Activated CD8-positive, alpha-beta memory T cell treated with anti-CD3 and anti-CD28 coated beads for 36 hours (primary cell): ENCODE data around the gene AKAP17A. TPM values are rescaled to one million over a fixed set of nuclear protein-coding genes. Genes with fewer than 3 reads are reported as not detected.

Source experiments
- CTCF ChIA-PET: fragments of 350-600 bp; sonication (Branson Sonifier 250); formaldehyde crosslinking; loops from one replicate; lab custom pipeline; 2021; ENCODE audit warnings: antibody characterized with exemption; lab: Charles Lee
- POLR2A ChIA-PET: fragments of 350-600 bp; sonication (Branson Sonifier 250); formaldehyde crosslinking; loops from one replicate; lab custom pipeline; 2021; ENCODE audit warnings: antibody characterized with exemption; lab: Charles Lee
- total RNA-seq, 2 experiments: library from RNA; stranded (reverse); gene quantifications; one replicate each; pipeline ENCODE4 v1.2.3, GENCODE V29; 2021

AKAP17A gene
- total RNA-seq, 2 experiments from 2014 or later: 64.2 to 66.8 TPM

DNA sequence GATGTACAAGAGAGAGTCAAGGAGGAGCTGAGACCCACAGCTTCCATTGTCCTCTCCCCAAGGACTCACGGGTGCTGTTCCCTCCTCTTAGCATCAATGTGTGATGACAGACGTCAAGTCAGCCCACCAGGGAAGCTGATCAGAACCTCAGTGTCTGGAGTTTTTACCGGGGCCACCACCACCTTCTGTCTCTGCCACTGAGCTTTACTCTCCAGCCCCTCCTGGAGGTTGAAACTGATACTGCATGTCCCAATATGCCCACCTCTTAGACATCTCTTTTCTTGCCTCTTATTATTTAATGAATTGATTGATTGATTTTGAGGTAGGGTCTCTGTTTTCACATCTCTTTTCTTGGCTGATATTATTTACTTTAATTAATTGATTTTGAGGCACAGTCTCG is 10.3 kb upstream of the AKAP17A start:
- ChIA-PET CTCF (no interaction called here), POLR2A (no interaction called here)

- ChIA-PET POLR2A (no interaction called here), CTCF (no interaction called here)
These were observed 8.5 kb upstream of the AKAP17A start for GRCh38 chrX:1582686-1583437.

DNA sequence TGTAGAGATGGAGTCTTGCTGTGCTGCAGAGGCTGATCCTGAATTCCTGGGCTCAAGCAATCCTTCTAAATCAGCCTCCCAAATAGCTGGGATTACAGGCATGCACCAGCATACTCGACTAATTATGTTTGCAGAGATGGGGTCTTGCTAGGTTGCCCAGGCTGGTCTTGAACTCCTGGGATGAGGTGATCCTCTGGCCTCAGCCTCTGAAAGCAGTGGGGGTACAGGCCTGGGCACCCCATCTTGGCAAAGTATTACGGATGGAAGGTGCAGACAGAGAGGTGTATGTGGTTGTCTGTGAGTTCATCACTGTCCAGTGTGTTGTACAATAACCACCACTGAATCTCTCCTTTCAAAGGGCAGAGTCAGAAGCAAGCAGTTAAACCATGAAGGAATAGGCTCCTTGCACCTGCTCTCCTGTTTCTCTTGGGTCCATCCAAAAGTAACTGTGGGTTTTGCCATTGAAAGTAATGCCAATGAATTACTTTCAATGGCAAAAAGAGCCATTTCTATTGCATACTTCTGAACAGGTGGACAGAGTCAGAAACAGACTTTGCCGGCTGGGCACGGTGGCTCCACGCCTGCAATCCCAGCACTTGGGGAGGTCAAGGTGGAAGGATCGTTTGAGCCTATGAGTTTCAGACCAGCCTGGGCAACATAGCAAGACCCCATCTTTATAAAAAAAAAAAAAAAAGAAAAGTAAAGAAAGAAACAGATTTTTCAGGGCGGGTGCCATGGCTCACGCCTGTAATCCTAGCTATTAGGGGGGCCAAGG is 7.0 kb upstream of the AKAP17A start:
- ChIA-PET POLR2A (no interaction called here), CTCF (no interaction called here)

- ChIA-PET CTCF (no interaction called here), POLR2A (no interaction called here)
These were observed 4.2 kb upstream of the AKAP17A start for GRCh38 chrX:1587161-1587560.

DNA sequence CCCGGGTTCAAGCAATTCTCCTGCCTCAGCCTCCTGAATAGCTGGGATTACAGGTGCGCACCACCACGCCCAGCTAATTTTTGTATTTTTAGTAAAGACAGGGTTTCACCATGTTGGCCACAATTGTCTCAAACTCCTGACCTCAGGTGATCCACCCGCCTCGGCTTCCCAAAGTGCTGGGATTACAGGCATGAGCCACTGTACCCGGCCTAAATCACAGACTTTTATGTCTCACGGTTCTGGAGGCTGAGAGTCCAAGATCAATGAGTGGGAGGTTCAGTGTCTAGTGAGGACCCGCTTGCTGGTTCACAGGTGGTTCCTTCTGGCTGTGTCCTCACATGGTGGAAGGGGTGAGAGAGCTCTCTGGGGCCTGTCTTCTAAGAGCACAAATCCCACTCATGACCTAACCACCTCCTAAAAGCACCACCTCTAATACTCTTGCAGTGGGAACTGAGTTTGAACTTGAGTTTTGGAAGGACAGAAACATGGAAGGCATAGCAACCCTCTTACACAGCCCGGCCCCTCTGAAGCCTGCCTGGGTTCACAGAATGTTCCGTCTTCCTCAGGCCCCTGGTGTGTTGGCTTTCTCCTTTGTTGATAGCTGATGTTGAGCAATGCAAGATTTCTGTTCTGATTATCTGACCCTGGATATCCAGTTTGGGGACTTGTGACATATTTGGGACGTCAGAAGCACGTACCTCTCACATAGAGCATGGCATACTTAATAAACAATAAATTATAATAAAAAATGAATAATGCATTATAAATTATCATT is 1.9 kb upstream of the AKAP17A start:
- ChIA-PET CTCF (no interaction called here), POLR2A (no interaction called here)

- ChIA-PET CTCF (no interaction called here), POLR2A (no interaction called here)
These were observed 562 bp downstream of the AKAP17A start for GRCh38 chrX:1591863-1592469.

- ChIA-PET CTCF (no interaction called here), POLR2A (no interaction called here)
These were observed 1.2 kb downstream of the AKAP17A start for GRCh38 chrX:1592470-1593142.

DNA sequence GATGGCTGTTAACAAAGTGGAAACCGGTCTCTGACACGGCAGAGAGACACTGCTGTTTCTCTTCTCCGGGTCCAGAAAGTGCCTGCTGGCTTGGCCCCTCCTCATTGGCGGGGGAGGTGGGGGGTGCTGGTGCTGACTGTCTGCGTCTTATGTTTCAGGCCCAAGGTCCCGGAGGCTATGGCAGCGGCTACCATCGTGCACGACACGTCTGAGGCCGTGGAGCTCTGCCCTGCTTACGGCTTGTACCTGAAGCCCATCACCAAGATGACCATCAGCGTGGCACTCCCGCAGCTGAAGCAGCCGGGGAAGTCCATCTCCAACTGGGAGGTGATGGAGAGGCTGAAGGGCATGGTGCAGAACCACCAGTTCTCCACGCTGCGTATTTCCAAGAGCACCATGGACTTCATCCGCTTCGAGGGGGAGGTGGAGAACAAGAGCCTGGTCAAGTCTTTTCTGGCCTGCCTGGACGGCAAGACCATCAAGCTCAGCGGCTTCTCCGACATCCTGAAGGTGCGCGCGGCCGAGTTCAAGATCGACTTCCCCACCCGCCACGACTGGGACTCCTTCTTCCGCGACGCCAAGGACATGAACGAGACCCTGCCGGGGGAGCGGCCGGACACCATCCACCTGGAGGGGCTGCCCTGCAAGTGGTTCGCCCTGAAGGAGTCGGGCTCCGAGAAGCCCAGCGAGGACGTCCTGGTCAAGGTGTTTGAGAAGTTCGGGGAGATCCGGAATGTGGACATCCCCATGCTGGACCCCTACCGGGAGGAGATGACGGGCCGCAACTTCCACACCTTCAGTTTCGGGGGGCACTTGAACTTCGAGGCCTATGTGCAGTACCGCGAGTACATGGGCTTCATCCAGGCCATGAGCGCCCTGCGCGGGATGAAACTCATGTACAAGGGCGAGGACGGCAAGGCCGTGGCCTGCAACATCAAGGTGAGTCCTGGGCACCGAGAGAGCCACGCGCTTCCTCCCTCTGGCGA is 2.2 kb downstream of the AKAP17A start:
- ChIA-PET CTCF (no interaction called here), POLR2A (no interaction called here)

DNA sequence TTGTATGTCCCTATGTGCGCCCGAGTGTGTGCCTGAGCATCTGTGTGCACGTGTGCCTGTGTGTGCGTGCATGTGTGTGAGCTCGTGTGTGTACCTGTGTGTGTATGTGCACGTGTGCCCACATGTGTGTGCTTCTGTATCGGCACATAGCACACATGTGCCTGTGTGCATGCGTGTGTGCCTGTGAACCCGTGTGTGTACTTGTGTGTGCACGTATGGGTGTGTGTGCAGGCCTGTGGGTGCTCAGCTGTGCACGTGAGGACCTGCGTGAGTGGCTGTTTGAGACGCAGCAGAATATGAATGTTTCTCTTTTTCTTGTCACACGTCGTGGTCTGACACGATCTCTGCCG is 4.3 kb downstream of the AKAP17A start:
- CTCF ChIA-PET: no interaction called here
- POLR2A ChIA-PET: no interaction called here

DNA sequence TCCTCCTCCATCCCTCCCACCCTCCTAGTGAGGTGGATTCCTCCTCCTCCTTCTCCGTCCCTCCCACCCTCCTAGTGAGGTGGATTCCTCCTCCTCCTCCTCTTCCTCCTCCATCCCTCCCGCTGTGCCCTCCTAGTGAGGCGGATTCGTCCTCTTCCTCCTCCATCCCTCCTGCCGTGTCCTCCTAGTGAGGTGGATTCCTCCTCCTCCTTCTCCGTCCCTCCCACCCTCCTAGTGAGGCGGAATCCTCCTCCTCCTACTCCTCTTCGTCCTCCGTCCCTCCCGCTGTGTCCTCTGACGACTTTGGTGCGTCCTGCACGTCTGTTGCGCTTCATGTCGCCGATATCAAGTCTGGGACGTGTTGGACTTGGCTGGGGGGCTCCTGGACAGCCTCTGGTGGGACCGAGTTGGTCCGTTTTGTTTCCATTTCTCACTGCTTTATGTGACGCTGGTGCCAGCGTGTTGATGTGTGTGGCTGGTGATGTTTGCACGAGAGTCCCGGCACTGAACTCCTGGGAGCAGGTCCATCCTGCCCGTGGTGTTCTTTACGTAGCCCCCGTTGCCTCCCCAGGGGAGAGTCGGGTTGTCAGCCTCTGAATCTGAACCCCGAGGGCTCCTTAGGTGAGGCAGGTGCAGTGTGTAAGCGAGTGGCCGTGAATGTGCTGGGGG is 5.4 kb downstream of the AKAP17A start:
- CTCF ChIA-PET: no interaction called here
- POLR2A ChIA-PET: no interaction called here

DNA sequence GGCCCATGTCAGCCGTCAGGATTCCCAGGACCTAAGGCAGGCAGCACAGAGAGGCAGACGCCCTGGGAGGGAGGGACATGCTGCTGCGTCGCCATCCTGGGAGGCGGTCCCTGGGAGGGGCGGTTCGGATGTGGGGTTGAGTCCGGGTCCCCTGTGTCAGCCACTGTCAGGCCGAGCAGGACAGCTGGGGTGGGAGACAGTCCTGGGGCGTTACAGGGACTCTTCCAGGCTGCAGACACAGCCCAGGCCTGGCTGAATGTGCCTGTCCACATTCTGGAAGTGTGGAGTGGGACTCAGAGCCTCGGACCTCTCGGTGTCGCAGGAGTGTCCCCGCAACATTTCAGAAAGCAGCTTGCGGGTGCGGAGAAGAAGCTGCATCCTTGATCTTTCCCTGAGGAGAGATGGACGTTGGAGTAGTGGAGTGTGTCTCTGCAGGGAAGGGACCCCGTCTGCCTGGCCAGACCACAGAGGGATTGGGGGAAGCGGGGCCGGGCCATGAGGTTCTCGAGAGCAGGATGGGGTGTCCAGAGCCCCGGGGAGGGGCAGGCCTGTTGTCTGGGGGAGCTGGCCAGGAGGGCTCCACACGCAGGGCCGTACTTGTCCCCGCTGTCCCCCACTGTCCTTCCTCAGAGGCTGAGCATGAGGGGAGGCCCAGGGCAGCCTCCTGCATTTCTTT is 6.1 kb downstream of the AKAP17A start:
- ChIA-PET POLR2A (no interaction called here), CTCF (no interaction called here)

DNA sequence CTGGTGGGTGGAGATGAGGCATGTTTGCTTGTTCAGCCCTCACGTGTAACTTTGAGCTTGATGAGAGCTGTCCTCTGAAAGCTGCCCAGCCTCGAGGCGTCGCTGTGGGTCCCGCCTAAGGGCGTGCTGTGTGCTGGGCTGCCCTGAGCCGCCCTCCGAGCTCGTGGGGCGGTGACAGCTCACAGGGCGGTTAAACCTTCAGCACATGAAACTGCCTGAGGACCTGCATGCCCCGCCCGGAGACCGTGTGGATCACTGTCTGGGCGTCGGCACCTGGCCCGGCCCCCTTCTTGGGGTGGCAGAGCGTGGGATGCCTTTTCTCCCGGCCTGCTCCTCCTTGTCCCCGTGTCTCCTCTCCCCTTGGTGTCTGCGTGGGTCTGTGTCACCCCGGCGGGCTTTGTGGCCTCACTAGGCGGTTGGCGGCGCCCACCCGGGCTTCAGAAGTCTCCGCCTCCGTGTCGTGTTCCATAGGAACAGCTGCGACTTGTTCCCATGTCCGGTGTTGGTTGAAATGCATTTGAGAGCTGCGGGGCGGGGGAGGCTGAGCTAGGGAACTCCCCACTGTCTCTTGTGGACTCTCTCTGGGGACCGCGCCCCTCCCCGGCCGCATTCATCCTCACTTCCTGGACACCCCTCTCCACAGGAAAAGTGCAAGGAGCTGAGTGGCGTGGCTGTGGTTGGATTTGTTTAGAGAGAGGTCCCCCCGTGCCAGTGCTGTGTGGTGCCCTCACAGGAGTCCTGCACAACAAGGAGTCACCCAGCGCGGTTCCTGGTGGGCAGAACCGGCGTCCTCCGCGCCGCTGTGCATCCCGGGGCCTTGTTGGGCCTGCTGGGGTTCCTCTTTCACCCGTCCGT is 6.8 kb downstream of the AKAP17A start:
- POLR2A ChIA-PET: no interaction called here
- CTCF ChIA-PET: no interaction called here

GRCh38 chrX:1598876-1599790 is 7.7 kb downstream of the AKAP17A start:
- POLR2A ChIA-PET: no interaction called here
- CTCF ChIA-PET: no interaction called here

DNA sequence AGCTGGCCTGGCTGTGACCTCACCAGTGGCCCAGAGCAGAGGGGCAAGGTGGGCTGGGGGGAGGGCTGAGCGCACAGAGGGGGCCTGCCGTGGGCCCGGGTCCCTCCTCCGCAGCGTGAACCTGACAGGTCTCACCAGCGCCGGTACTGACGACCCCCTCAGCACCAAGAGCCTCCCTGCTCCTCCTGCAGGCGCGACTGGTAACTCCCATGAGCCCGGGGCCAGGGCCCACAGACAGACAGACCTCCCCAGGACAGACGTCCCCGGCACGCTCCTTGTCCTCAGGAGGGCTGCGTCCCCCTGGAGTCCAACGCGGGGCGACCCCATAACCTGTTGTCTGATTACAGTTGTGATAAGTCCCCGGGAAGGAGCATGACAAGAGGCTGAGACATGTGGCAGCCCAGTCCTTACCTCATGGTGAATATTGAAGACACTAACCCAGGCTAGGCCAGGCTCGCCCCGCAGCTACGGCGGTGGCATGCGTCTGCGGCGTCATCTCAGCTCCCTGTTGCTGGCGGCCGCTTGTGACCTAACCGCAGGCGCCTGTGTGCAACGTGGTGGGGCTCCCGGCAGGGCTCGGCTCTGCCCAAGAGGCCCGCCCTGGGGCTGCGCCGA is 8.5 kb downstream of the AKAP17A start:
- CTCF ChIA-PET: no interaction called here

DNA sequence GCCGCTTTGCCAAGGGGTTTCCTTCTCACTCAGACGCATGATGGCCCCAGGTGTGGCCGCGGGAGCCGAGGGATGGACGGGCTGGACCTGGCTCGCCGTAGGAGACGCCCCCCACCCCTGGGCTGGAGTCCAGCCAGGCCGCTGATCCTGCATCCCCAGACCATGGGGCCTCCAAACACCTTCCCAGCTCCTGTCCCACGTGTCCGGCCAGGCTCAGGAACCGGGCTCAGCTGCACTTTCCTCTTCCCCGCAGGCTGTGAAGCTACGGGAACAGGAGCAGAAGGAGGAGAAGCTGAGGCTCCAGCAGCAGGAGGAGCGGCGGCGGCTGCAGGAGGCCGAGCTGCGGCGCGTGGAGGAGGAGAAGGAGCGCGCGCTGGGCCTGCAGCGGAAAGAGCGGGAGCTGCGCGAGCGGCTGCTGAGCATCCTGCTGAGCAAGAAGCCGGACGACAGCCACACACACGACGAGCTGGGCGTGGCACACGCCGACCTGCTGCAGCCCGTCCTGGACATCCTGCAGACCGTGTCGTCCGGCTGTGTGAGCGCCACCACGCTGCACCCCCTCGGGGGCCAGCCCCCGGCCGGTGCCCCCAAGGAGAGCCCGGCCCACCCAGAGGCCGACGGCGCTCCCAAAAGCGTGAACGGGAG is 9.1 kb downstream of the AKAP17A start:
- ChIA-PET CTCF (no interaction called here), POLR2A (no interaction called here)

More for the DNA sequence above, 8.5 kb downstream of the AKAP17A start:
- POLR2A ChIA-PET: no interaction called here
